Measurements from ENCODE around the gene TIMMDC1.
"Not testable (repeated sequence)": the region's sequence is repeated elsewhere in the genome, so short reads cannot be mapped to it uniquely, and the experiment has no call there.

TIMMDC1 gene

DNA sequence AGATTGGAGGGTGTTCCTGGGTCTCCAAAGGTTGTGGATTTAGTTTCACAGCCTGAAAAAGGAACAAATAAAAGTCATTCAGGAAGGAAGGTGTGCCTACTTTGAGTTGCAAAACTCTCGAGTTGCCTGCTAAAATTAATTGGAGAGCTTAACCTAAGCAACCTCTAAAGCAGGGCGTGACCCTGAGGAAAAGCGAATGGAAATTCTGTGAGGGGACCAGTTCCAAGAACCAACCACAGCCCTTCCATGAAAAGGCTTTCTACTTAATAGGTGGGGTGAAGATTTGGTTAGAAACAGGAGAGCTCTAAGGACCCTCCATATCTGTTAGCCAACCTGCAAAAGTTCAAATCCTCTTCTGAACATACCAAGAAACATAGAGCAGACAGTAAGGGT lies 59.5 kb downstream of the TIMMDC1 start:
- DNase-seq, result no peak

DNA sequence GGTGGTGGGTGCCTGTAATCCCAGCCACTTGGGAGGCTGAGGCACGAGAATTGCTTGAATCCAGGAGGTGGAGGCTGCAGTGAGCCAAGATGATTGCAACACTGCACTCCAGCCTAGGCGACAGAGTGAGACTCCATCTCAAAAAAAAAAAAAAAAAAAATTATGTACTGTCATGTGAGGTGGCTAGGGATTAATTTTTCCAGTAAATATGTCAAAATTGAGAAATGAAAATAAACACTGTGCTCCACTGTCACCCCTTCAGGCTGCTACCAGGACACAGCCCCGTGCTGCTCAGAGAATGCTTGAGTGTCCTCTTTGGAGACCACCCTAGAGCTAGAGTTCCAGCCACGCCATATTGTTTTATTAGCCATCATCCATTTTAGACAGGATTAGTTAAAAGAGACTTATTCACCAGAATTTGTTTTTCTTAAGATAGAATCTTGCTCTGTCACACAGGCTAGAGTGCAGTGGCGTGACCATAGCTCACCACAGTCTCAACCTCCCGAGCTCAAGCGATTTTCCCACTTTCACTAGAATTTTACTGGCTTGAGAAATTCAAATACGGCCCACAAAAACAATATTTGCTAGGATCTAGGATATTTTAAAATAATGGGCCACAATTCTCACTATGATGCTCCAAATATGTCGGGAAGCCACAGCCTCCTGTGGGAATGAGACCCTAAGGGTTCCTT lies 60.4 kb downstream of the TIMMDC1 start:
- no peak for DNase-seq

DNA sequence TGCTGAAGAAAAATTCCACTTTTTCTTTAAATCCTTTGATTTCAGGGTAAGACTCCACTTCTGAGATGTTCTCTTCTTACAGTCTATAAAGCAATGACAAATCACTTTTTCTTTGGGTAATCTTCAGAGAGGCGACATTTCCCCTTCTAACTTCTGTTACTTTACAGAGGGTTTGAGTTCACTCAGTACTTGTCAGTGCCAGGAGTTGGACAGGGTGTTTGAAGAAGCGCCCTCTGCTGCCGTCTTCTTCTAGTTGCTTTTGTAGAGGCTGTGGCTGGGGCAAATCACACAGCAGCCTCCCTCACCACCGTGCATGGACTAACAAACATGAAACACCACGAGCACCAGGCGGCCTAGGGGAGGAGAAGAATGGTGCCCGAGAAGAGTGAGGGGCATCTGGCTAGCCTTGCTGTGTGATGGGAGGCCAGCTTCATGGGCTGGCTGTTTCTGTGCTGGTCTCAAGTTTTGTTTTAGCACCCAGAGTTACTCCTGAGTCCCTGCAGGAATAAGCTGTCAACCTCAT lies 61.2 kb downstream of the TIMMDC1 start, which contains the start of gene CD80:
Gene CD80 (minus strand): TSS at position 174 of the 523 bp plus-strand sequence. CDS start 1,886 bp downstream, outside the sequence.
- no peak for DNase-seq

GRCh38 chr3:119560160-119560559 lies 61.8 kb downstream of the TIMMDC1 start:
- DNase-seq, result no peak

DNA sequence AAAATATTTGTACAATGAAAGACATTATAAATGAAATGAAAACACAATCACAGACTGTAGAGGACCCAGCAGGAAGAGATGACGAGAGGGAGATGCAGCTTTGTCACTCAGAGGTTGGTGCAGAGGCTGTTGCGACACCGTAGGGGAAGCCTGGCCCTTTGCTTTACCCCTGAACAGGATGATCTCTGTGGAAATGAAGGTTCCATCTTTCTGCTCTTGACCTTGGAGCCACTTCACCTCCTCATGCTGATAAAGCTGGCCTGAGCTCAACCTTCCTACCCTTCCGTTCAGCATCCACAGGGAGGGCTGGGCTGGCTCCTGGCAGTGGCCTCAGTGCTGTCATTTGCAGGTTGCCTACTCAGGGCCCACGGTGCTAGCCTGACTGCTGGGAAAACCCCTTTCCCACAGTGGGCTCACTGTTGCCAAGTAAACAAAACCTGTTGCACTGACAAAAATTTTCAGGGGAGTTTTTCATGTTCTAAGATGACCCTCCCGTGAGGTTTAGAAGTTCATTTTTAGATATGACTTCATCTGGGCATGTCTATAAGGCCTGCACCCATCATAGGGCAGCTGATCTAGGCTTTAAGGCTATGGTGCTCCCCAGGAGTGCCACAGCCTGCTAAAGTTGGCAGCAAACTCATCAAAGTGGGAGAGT lies 64.1 kb downstream of the TIMMDC1 start:
- DNase-seq, result no peak

DNA sequence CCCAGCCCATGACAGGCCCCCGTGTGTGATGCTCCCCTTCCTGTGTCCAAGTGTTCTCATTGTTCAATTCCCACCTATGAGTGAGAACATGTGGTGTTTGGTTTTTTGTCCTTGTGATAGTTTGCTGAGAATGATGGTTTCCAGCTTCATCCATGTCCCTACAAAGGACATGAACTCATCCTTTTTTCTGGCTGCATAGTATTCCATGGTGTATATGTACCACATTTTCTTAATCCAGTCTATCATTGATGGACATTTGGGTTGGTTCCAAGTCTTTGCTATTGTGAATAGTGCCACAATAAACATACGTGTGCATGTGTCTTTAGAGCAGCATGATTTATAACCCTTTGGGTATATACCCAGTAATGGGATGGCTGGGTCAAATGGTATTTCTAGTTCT lies 65.0 kb downstream of the TIMMDC1 start:
- DNase-seq, result not testable (repeated sequence)

DNA sequence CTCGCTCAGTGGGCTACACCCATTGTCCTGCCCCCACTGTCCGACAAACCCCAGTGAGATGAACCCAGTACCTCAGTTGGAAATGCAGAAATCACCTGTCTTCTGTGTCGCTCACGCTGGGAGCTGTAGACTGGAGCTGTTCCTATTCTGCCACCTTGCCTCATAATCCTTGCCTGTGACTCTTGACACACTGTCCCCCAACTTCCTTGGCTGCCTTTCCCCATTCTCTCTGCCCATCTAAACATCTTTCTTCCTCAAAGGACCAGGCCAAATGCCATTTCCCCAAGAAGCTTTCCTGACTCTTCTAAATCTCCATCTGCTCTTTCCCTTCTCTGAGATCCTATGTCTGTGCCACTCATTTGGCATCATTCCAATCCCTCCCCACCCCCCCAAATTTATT lies 70.8 kb downstream of the TIMMDC1 start:
- DNase-seq, result no peak

DNA sequence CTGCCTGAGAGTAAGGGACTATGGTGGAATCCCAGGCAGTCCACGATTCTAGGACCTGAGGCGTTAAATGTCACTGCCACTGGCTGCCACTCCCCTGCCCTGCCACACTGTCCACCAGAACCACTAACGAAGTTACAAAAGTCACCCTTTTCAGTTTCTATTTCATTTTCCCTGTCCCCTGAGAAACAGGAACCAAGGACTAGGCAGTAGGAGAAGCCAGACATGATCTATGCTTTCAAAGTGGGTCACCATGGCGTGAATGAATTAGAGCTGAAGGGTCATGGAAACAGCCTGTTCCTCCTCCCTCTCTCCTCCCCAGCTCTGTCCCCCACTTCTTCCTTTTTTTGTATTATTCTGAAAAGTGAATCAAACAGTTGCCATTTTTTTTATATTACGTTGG lies 71.9 kb downstream of the TIMMDC1 start:
- no peak for DNase-seq

DNA sequence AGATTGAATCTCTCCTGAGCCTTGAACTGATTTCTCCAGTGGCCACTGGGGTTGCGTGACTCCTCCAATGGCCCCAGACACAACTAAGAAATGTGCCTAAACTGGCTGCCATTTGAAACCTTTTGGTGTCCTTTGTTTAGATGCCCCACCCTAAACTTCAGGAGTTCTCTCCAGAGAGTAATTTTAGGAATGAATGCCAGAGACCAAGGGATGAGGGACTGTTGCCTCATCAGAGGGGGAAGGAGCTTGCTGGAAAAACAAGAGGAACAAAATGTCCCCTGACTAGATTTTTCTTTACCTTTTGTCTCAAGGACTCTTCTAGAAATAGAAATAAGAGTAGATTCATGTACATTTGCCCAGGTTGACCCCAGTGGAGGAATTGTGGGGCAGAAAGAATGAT lies 72.9 kb downstream of the TIMMDC1 start:
- no peak for DNase-seq

DNA sequence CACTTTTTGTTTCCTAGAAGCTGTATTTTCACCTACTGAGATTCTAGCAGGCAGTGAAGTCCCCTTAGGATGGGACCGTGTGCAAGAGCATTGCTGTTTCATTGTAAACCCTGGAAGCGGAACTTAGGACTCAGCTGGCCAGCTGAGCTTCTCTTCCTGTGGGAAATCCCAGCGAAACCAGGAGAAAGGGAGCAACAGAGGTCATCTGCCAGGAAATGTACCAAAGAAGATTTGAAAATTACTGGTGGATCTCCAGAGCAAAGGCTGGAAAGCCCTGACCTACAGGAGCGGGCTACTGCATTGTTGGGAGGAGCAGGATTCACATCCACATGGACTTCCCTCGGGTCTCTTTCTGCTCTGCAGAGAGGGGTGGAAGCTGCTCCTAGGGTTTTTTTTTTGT lies 73.3 kb downstream of the TIMMDC1 start:
- DNase-seq, result no peak
